Measurements from ENCODE around the gene FAM217B.

- TF ChIP-seq CTCF (IDR thresholded peaks at IDR 0.05) (no peak), POLR2A (IDR thresholded peaks at IDR 0.05) (no peak)
Observed at GRCh38 chr20:59988141-59988540, 48.0 kb downstream of the FAM217B start.
